ENCODE data around the gene CD164L2.

GRCh38 chr1:27353629-27354028 is 29.5 kb downstream of the CD164L2 start:
- TF ChIP-seq CTCF (IDR thresholded peaks at IDR 0.05) (no peak), POLR2A (IDR thresholded peaks at IDR 0.05) (no peak)

Measured in thyroid gland (tissue), 4 donors.